ENCODE results near the gene DUSP1.
"Not testable (repeated sequence)": the region's sequence is repeated elsewhere in the genome, so short reads cannot be mapped to it uniquely, and the experiment has no call there.

Gene DUSP1

DNA sequence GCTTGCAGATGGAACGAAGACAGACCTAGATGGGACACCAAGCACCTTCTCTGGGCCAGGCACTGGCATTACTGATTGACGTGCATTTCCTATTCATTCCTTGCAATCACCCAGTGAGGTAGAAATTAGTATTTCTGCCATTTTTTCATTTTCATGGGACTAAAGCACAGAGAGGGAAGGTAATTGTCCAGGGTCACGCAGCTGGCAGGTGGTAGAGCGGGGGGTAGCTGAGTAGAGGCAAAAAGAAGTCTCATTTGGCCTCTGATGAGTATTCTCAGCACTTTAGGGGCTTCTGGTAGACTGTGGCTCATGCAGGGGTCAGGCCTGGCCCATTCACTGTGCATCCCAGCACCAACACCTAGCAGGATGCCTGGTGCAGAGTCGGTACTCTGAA, 19.5 kb upstream of the DUSP1 start:
- Mint-ChIP-seq H3K4me3 (no peak overlapping the region), H3K9me3 (no peaks in the 10 kb centered on the region), H3K36me3 (ENCODE audit: low read depth) (no peaks in the 10 kb centered on the region), H3K27ac (no peak overlapping the region), H3K27me3 (ENCODE audit: low read depth, poor library complexity) (peaks cover 3% of the 10 kb centered on the region), H3K4me1 (peaks cover 41% of the 10 kb centered on the region)
- TF ChIP-seq, protein P1, sequence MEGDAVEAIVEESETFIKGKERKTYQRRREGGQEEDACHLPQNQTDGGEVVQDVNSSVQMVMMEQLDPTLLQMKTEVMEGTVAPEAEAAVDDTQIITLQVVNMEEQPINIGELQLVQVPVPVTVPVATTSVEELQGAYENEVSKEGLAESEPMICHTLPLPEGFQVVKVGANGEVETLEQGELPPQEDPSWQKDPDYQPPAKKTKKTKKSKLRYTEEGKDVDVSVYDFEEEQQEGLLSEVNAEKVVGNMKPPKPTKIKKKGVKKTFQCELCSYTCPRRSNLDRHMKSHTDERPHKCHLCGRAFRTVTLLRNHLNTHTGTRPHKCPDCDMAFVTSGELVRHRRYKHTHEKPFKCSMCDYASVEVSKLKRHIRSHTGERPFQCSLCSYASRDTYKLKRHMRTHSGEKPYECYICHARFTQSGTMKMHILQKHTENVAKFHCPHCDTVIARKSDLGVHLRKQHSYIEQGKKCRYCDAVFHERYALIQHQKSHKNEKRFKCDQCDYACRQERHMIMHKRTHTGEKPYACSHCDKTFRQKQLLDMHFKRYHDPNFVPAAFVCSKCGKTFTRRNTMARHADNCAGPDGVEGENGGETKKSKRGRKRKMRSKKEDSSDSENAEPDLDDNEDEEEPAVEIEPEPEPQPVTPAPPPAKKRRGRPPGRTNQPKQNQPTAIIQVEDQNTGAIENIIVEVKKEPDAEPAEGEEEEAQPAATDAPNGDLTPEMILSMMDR (IDR thresholded peaks at IDR 0.05), result no peak
- no peak for DNase-seq

DNA sequence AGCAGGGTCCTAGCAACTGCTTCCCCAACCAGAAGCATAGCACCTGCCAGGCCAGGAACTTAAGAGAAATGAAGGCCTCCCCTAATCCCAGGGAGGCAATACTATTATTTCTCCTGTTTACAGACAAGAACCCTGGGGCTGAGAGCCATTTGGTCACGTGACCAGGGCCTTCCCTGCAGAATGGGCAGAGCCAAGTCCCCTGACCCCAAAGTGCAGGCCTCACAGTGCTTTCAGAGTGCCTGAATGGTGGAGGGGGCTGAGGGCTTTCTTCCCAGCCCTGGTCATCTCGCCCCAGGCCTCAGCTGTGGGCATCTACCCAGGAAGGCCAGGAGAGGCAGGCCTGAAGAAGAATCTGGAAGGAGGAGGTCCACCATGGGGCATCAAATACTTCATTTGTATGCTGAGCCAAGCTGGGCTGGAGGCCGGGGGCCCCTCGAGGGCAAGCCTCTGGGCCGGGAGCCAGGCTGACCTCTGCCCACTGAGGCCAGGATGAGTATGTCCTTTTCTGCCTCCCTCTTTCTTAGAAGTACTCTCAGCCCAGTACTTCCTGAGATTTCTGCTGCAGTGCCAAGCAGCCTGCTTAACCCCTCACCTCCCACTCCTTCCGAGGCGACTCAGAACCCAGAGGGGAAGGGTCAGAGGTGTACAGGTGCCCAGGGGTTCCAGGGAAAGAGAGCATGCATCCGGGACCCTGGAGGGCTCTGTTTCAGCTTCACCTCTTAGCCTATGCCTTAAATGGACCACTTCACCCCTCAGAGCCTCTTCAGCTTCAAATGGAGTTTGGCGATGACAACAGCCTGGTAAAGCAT, 18.9 kb upstream of the DUSP1 start:
- H3K27me3 Mint-ChIP-seq (ENCODE audit: low read depth, poor library complexity), result peaks cover 3% of the 10 kb centered on the region
- peaks cover 35% of the 10 kb centered on the region for H3K4me1 Mint-ChIP-seq
- H3K36me3 Mint-ChIP-seq (ENCODE audit: low read depth), result no peaks in the 10 kb centered on the region
- H3K27ac Mint-ChIP-seq, result no peak overlapping the region
- no peak overlapping the region for H3K4me3 Mint-ChIP-seq
- TF ChIP-seq, protein P1 (IDR thresholded peaks at IDR 0.05), result no peak
- DNase-seq, result no peak
- H3K9me3 Mint-ChIP-seq, result no peaks in the 10 kb centered on the region

DNA sequence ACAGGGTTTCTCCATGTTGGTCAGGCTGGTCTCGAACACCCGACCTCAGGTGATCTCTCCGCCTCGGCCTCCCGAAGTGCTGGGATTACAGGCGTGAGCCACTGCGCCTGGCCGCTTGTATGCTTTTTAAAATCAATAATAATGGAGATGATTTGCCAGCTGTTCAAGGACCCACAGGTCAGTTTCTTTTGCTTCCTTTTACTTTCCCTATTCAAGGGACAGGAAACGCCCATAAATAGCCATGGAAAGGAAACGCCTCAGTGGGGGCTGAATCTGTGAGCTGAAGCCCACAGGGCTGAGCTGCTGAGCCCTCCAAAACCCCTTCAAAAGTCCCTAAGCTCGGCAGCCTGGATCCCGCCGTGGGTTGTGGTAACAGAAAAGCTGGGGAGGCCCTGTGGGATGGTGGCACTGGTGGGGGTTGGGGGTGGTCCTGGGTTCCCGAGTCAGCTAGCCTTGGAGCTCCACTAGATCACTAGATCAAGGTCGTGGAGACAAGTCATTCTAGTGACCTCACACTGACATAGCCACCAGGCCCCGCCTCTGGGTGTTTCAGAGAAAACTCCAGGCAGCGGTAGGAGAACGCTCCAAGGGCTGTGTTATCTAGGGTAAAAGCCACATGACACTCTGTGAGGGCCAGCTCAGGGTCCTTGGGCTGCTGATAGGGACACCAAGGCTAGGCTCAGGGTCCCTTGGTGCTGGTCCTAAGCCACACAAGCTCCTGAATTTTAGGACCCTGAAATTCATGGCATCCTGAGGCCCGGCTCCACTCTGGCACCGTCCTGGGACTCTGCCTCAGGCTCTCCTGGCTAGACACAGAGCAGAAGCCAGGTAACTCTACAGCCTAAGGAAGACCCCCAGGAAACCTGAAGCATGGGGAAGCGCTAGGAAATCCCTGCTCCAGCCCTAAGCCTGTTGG, 18.0 kb upstream of the DUSP1 start:
- no peak for DNase-seq
- Mint-ChIP-seq H3K27me3 (ENCODE audit: low read depth, poor library complexity) (peaks cover under 1% of the 10 kb centered on the region), H3K4me3 (no peak overlapping the region), H3K27ac (no peak overlapping the region), H3K4me1 (peaks cover 35% of the 10 kb centered on the region), H3K36me3 (ENCODE audit: low read depth) (no peaks in the 10 kb centered on the region), H3K9me3 (no peaks in the 10 kb centered on the region)
- TF ChIP-seq, protein P1 (IDR thresholded peaks at IDR 0.05), result no peak

DNA sequence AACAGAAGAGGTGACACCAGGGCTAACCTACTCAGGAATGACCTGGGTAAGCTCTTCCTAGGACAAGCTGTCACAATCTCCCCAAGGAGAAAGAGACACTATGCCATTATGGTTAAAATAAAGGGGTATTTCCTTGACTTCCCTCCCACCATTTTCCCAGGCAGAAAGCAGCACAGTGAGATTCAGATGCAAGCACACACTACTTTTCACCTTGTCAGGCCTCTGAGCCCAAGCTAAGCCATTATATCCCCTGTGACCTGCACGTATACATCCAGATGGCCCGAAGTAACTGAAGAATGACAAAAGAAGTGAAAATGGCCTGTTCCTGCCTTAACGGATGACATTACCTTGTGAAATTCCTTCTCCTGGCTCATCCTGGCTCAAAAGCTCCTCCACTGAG, 16.5 kb upstream of the DUSP1 start:
- H3K4me3 Mint-ChIP-seq; H3K36me3 Mint-ChIP-seq (ENCODE audit: low read depth); H3K27ac Mint-ChIP-seq; H3K9me3 Mint-ChIP-seq; DNase-seq; H3K27me3 Mint-ChIP-seq (ENCODE audit: low read depth, poor library complexity): not testable (repeated sequence)
- H3K4me1 Mint-ChIP-seq, result peaks cover 30% of the 10 kb centered on the region

DNA sequence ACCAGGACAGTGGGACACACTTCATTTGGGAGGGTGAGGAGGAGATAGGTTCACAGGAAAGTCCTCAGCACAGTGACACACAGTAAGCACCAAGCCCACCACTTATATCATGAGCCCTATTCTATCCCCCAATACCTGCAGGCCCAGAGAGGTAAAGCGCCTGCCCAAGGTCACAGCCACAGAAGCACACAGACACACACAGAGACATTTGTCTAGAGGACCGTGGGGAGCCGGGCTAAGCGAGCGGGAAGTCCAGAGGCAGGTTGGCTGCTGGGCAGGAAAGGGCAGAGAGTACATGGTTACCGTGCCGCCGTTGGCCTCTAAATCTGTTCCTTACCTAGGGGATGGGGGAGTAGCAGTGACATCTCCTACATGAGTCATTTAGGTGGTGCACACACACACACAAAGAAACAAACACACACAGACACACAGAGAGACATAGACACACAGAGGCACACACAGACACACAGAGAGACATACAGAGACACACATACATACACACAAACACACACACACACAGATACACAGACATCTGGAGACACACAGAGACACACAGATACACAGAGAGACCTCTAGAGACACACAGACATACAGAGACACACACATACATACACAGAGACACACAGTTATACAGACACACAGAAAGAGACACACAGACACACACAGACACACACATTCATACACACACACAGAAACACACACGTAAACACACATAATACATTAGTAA, 15.9 kb upstream of the DUSP1 start:
- Mint-ChIP-seq H3K36me3 (ENCODE audit: low read depth) (no peaks in the 10 kb centered on the region), H3K4me3 (no peak overlapping the region), H3K27me3 (ENCODE audit: low read depth, poor library complexity) (peaks cover 3% of the 10 kb centered on the region), H3K4me1 (peaks cover 29% of the 10 kb centered on the region), H3K27ac (no peak overlapping the region), H3K9me3 (no peaks in the 10 kb centered on the region)
- TF ChIP-seq, protein P1 (IDR thresholded peaks at IDR 0.05), result no peak
- DNase-seq, result no peak
